ENCODE data around the gene R3HDM4. TPM values are rescaled to one million over a fixed set of nuclear protein-coding genes. Genes with fewer than 3 reads are reported as not detected.

R3HDM4 gene
- total RNA-seq, 2 experiments from 2014 or later: 108 to 113 TPM

DNA sequence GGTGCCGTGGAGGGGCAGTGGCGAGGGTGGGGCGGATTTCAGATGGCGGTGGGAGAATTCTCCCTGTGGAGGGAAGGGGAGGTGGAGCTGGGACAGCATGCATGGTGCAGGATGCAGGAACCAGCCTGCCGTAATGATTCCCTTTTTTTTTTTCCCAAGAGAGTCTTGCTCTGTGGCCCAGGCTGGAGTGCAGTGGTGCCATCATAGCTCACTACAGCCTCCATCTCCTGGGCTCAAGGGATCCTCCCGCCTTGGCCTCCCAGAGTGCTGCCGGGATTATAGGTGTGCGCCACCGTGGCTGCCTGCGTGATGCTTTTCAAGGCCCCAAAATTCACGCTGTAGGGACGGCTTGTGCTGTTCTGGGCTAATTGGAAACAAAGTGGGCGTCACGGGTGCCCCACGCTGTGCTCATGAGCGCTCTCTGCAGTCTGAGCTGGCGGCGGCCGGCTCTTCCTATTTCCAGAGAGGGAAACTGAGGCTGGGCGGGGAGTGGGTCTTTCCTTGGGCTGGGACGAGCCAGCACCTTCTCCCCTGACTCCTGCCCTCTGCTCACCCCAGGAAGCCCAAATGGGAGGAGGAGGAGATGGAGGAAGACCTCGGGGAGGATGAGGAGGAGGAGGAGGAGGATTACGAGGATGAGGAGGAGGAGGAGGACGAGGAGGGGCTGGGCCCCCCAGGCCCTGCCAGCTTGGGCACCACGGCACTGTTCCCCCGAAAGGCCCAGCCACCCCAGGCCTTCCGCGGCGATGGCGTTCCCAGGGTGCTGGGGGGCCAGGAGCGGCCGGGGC lies 19.0 kb upstream of the R3HDM4 start:
- Mint-ChIP-seq H3K4me3 (peak overlapping the region; percentile 59), H3K27me3 (peaks cover 2% of the 10 kb centered on the region), H3K4me1 (peaks cover 10% of the 10 kb centered on the region), H3K36me3 (peaks cover 17% of the 10 kb centered on the region), H3K27ac (no peak overlapping the region), H3K9me3 (no peaks in the 10 kb centered on the region)
- ATAC-seq (ENCODE audit: low read depth) (peak; percentile 13), DNase-seq (no peak)
- POLR2A ChIA-PET: no interaction called here

- H3K4me1 Mint-ChIP-seq: peaks cover 8% of the 10 kb centered on the region
- H3K27me3 Mint-ChIP-seq: no peaks in the 10 kb centered on the region
- peaks cover 15% of the 10 kb centered on the region for H3K36me3 Mint-ChIP-seq
- no peak for ATAC-seq (ENCODE audit: low read depth)
- H3K27ac Mint-ChIP-seq: no peak overlapping the region
- POLR2A ChIA-PET: interaction anchor here (1.4 kb wide), 1 partner anchor 54 kb away, joined by 4 read pairs; the partner anchor contains the start of gene WDR18
- no peak overlapping the region for H3K4me3 Mint-ChIP-seq
- DNase-seq: no peak
- no peaks in the 10 kb centered on the region for H3K9me3 Mint-ChIP-seq
Measured at GRCh38 chr19:929891-930258, 16.9 kb upstream of the R3HDM4 start.

GRCh38 chr19:929203-929890 lies 16.3 kb upstream of the R3HDM4 start:
- H3K4me3 Mint-ChIP-seq: no peak overlapping the region
- POLR2A ChIA-PET: interaction anchor here (1.4 kb wide), 1 partner anchor 55 kb away, joined by 4 read pairs; the partner anchor contains the start of gene WDR18
- peaks cover 15% of the 10 kb centered on the region for H3K36me3 Mint-ChIP-seq
- DNase-seq: no peak
- no peak overlapping the region for H3K27ac Mint-ChIP-seq
- no peaks in the 10 kb centered on the region for H3K9me3 Mint-ChIP-seq
- no peaks in the 10 kb centered on the region for H3K27me3 Mint-ChIP-seq
- no peak for ATAC-seq (ENCODE audit: low read depth)
- peaks cover 9% of the 10 kb centered on the region for H3K4me1 Mint-ChIP-seq

GRCh38 chr19:928471-929202 lies 15.6 kb upstream of the R3HDM4 start:
- POLR2A ChIA-PET: no interaction called here
- H3K4me1 Mint-ChIP-seq: peaks cover 12% of the 10 kb centered on the region

DNA sequence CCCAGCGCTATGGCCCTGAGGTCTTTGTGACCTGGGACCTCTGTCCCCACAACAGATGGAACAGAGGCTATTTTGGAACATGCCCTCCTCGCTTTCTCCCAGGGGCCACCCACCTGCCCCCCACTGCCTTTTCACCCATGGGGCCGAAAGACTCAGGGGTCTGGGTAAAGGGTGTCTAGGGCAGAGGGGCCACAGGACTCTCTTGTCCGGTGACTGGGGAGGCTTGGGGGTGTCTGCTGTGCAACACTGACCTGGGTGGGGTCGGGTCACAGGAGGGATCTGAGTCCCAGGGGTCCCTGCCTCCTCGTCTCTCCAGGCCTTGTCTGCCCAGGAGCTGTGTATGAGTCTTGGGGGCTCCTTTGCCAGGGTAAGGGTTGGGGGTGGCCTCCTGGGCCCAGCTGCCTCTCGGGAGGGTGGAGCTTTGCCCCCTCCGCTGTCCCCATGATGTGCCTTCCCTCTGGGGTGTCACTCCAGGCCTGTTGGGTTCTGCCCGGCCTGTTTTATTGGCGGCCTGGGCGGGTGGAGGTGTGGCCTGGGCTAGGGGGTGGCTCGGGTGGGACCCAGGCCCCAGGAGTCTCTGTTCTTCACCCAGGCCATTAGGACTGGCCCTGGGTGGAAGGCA lies 14.9 kb upstream of the R3HDM4 start:
- H3K27ac Mint-ChIP-seq: no peak overlapping the region
- H3K9me3 Mint-ChIP-seq: no peaks in the 10 kb centered on the region
- POLR2A ChIA-PET: interaction anchor here (1.5 kb wide), 1 partner anchor 56 kb away, joined by 6 read pairs; the partner anchor contains the start of gene WDR18
- peaks cover 11% of the 10 kb centered on the region for H3K4me1 Mint-ChIP-seq
- peak overlapping the region; percentile 51 for H3K4me3 Mint-ChIP-seq
- DNase-seq (no peak), ATAC-seq (ENCODE audit: low read depth) (no peak)
- H3K36me3 Mint-ChIP-seq: peaks cover 15% of the 10 kb centered on the region
- no peaks in the 10 kb centered on the region for H3K27me3 Mint-ChIP-seq

More at GRCh38 chr19:928471-929202, 15.6 kb upstream of the R3HDM4 start:
- Mint-ChIP-seq H3K4me3 (no peak overlapping the region), H3K27me3 (no peaks in the 10 kb centered on the region), H3K9me3 (no peaks in the 10 kb centered on the region), H3K36me3 (peaks cover 15% of the 10 kb centered on the region), H3K27ac (no peak overlapping the region)
- ATAC-seq (ENCODE audit: low read depth) (no peak), DNase-seq (no peak)

GRCh38 chr19:927351-927779 lies 14.3 kb upstream of the R3HDM4 start:
- H3K27me3 Mint-ChIP-seq: no peaks in the 10 kb centered on the region
- POLR2A ChIA-PET: interaction anchor here (0.7 to 1.5 kb wide), 2 partner anchors 10 to 56 kb away, joined by 3 to 6 read pairs; partner anchors contain the start of gene WDR18

DNA sequence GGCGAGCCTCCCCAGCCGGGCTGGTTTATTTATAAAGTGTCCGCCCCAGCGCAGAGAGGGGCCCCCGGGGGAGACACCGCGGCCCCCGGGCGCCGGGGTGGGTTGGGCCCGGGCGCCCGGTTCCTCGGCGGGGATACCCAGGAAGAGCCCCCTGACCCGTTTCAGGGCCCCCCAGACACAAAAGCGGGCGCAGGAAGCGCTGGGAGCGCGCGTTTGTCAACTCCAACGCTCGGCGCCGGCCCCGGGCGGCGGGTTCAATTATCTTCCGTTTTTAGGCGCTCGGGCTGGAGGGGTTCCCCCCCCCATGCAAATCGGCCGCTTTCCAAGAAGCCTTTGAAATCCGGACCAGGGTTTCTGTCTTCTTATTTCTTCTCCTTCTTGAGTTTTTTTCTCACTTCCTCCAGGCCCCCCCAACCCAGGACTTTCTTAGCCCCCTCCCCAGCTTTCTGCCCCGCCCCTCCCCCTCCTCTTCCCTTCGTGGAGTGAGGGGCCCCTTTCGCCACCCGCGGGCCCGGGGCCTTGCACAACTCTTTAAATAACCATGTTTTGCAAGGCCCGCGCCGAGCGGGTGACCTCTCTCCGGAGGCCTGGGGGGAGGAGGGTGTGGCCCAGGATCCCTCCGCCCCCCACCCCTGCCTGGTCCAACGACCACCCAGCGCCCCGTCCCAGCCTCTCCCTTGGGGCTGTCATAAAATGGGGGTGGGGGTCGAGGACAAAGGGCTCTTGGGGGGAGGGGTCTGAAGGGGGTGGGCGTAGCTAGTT lies 13.8 kb upstream of the R3HDM4 start:
- Mint-ChIP-seq H3K36me3 (peaks cover 11% of the 10 kb centered on the region), H3K4me1 (peaks cover 6% of the 10 kb centered on the region), H3K9me3 (no peaks in the 10 kb centered on the region), H3K27ac (peak overlapping the region; percentile 70), H3K4me3 (peak overlapping the region; percentile 89), H3K27me3 (no peaks in the 10 kb centered on the region)
- ATAC-seq (ENCODE audit: low read depth) (no peak), DNase-seq (peak; percentile 71)
- POLR2A ChIA-PET: interaction anchor here (0.7 to 1.5 kb wide), 2 partner anchors 11 to 57 kb away, joined by 3 to 6 read pairs; partner anchors contain the start of gene WDR18

More at GRCh38 chr19:927351-927779, 14.3 kb upstream of the R3HDM4 start:
- no peaks in the 10 kb centered on the region for H3K9me3 Mint-ChIP-seq
- peaks cover 11% of the 10 kb centered on the region for H3K36me3 Mint-ChIP-seq
- H3K4me1 Mint-ChIP-seq: peaks cover 8% of the 10 kb centered on the region
- ATAC-seq (ENCODE audit: low read depth) (no peak), DNase-seq (no peak)
- H3K27ac Mint-ChIP-seq: no peak overlapping the region
- peak overlapping the region; percentile 51 for H3K4me3 Mint-ChIP-seq

DNA sequence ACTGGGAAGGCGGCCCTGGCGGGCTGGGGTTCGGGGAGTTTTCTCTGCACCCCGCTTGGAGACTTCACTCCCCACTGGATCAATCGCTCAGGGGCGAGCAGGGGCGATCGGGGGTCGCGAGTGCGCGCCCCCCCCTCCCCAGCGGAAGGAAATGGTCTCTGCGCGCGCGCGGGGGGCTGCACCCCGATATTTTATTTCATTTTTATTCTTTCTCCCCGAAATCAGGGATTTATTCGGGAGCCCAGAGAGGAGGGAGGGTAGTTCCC lies 13.2 kb upstream of the R3HDM4 start:
- Mint-ChIP-seq H3K4me1 (peaks cover 10% of the 10 kb centered on the region), H3K9me3 (no peaks in the 10 kb centered on the region), H3K27me3 (no peaks in the 10 kb centered on the region), H3K36me3 (peaks cover 11% of the 10 kb centered on the region), H3K4me3 (peak overlapping the region; percentile 78), H3K27ac (no peak overlapping the region)
- ATAC-seq (ENCODE audit: low read depth) (no peak), DNase-seq (no peak)
- POLR2A ChIA-PET: interaction anchor here (1.5 kb wide), 1 partner anchor 57 kb away, joined by 6 read pairs; the partner anchor contains the start of gene WDR18

- DNase-seq: peak; percentile 90
- POLR2A ChIA-PET: interaction anchor here (1.0 to 1.3 kb wide), 5 partner anchors 12 to 156 kb away, joined by 3 to 6 read pairs (median 5); partner anchors contain the start of gene WDR18
- peaks cover 7% of the 10 kb centered on the region for H3K36me3 Mint-ChIP-seq
Measured at GRCh38 chr19:925526-926322, 12.7 kb upstream of the R3HDM4 start, which contains the start of gene ARID3A. Gene ARID3A (plus strand): TSS chr19:926035. CDS start chr19:929529, 3,494 bp downstream.

DNA sequence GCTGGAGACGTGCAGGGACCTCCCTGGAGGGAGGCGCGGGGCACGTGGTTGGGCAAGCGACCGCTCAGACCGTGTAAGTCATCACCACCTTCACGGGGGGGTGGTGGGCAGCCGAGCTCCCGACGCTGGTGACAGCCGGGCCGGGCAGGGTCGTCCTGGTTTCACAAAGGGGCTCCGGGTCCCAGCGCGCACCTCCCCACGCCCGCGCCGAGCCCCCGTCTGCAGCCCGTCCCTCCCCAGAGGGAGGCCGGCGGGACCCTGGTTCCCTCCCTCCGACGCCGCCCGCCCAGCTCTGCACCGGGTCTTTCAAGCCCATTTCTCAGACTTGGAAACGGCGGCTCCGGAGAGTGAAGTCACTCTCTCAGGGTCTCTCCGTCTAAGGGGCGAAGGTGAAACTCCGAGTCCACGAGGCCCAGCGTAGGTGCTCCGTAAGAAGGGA lies 12.1 kb upstream of the R3HDM4 start:
- Mint-ChIP-seq H3K27me3 (no peaks in the 10 kb centered on the region), H3K4me3 (peak overlapping the region; percentile 82), H3K27ac (peak overlapping the region; percentile 77), H3K9me3 (no peaks in the 10 kb centered on the region), H3K36me3 (peaks cover 4% of the 10 kb centered on the region), H3K4me1 (peaks cover 12% of the 10 kb centered on the region)
- POLR2A ChIA-PET: interaction anchor here (0.5 to 1.3 kb wide), 6 partner anchors 13 to 269 kb away, joined by 3 to 6 read pairs (median 4); partner anchors contain the start of gene WDR18
- ATAC-seq (ENCODE audit: low read depth) (peak; percentile 65), DNase-seq (no peak)

More at GRCh38 chr19:925526-926322, 12.7 kb upstream of the R3HDM4 start, which contains the start of gene ARID3A:
- H3K9me3 Mint-ChIP-seq: no peaks in the 10 kb centered on the region
- H3K27ac Mint-ChIP-seq: peak within 1 kb of the TSS; percentile 77
- peak; percentile 56 for ATAC-seq (ENCODE audit: low read depth)
- peaks cover 12% of the 10 kb centered on the region for H3K4me1 Mint-ChIP-seq
- H3K4me3 Mint-ChIP-seq: peak within 1 kb of the TSS; percentile 89
- no peaks in the 10 kb centered on the region for H3K27me3 Mint-ChIP-seq

GRCh38 chr19:924553-925086 lies 11.6 kb upstream of the R3HDM4 start:
- H3K4me1 Mint-ChIP-seq: peaks cover 12% of the 10 kb centered on the region
- POLR2A ChIA-PET: interaction anchor here (0.5 to 1.8 kb wide), 7 partner anchors 13 to 269 kb away, joined by 3 to 6 read pairs (median 5); partner anchors contain the start of genes PTBP1 and WDR18
- peak overlapping the region; percentile 56 for H3K27ac Mint-ChIP-seq
- H3K27me3 Mint-ChIP-seq: no peaks in the 10 kb centered on the region
- no peaks in the 10 kb centered on the region for H3K36me3 Mint-ChIP-seq
- no peaks in the 10 kb centered on the region for H3K9me3 Mint-ChIP-seq
- ATAC-seq (ENCODE audit: low read depth) (no peak), DNase-seq (no peak)
- peak overlapping the region; percentile 82 for H3K4me3 Mint-ChIP-seq

Measured in activated naive CD8-positive, alpha-beta T cell treated with anti-CD3 and anti-CD28 coated beads, Interleukin-2, amount 10 ng/mL, durations not matched to agents 7 days and 5 days (primary cell).